RCC 7860 (cell line): Measurements from ENCODE around the gene SHISA7.

Source experiments
- DNase-seq: peaks from one replicate; pipeline ENCODE4 v3.0.0-alpha.2; 2015; ENCODE audit warnings: low spot score
- FAIRE-seq: peaks from 2 replicates; lab custom pipeline; 2012; peaks lifted over from hg19 to GRCh38; lab: Jason Lieb, UNC

Gene SHISA7

DNA sequence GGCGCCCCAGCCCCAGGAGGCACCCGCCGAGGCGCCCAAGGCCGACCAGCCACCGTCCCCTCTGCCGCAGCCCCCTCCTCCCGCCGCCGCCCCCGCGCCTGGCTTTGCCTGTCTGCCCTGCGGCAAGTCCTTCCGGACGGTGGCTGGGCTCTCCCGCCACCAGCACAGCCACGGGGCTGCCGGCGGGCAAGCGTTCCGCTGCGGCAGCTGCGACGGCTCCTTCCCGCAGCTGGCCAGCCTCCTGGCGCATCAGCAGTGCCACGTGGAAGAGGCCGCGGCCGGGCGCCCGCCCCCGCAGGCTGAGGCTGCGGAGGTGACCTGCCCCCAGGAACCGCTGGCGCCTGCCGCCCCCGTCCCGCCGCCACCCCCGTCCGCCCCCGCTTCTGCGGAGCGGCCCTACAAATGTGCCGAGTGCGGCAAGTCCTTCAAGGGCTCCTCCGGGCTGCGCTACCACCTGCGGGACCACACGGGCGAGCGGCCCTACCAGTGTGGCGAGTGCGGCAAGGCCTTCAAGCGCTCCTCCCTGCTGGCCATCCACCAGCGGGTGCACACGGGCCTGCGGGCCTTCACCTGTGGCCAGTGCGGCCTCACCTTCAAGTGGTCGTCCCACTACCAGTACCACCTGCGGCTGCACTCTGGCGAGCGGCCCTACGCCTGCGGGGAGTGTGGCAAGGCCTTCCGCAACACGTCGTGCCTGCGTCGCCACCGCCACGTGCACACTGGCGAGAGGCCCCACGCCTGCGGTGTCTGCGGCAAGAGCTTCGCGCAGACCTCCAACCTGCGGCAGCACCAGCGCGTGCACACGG lies 39.3 kb upstream of the SHISA7 start:
- FAIRE-seq (no peak), DNase-seq (no peak)

DNA sequence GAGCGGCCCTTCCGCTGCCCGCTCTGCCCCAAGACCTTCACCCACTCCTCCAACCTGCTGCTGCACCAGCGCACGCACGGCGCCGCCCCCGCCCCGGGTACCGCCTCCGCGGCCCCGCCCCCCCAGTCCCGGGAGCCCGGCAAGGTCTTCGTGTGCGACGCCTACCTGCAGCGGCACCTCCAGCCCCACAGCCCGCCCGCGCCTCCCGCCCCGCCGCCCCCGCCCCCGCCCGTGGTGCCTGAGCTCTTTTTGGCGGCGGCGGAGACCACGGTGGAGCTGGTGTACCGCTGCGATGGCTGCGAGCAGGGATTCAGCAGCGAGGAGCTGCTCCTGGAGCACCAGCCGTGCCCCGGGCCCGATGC lies 38.7 kb upstream of the SHISA7 start:
- FAIRE-seq (no peak), DNase-seq (no peak)

DNA sequence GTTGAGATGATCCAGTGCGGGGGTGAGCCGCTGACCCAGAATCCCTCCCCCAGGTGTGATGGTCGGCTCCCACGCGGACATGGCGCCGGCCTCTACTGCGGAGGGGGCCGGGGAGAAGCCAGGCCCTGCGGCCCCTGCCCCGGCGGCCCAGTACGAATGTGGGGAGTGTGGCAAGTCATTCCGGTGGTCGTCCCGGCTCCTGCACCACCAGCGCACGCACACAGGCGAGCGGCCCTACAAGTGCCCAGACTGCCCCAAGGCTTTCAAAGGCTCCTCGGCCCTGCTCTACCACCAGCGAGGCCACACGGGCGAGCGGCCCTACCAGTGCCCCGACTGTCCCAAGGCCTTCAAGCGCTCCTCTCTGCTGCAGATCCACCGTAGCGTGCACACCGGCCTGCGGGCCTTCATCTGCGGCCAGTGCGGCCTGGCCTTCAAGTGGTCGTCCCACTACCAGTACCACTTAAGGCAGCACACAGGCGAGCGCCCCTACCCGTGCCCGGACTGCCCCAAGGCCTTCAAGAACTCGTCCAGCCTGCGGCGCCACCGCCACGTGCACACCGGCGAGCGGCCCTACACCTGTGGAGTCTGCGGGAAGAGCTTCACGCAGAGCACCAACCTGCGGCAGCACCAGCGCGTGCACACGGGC lies 38.2 kb upstream of the SHISA7 start:
- FAIRE-seq (no peak), DNase-seq (no peak)

DNA sequence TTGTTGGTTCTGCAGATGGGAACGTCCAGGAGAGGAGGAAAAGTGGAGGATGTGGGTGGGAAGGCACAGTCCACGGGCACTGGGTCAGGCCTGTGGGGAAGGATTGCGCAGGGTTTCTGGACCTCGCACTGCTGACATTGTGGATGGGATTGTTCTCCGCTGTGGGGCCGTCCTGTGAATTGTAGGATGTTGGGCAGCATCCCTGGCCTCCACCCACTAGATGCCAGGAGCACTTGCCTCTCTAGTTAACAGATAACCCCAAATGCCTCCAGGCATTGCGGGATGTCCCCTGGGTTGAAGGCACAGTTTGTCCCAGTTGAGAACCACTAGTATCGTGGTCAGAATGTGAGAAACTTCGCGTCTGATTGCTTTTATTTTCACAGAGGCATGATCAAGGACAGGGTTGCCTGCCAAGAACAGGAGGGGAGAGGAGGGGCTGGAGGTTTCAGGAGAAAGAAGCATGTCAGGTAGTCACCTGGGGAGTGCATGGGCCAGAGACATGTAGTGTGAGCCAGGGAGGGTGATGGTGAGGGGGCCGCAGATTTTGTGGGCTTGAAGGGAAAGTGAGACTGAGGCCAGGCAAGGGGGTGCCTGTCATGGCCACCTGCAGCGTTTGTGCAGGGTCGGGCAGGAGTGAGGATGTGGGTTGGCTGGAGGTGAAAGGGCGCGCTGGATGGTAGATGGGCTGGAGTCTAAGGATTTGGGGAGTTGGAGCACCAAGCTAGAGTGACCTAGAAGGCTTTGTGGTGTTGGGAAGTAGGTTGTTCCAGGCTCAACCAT lies 36.5 kb upstream of the SHISA7 start:
- no peak for DNase-seq
- no peak for FAIRE-seq

DNA sequence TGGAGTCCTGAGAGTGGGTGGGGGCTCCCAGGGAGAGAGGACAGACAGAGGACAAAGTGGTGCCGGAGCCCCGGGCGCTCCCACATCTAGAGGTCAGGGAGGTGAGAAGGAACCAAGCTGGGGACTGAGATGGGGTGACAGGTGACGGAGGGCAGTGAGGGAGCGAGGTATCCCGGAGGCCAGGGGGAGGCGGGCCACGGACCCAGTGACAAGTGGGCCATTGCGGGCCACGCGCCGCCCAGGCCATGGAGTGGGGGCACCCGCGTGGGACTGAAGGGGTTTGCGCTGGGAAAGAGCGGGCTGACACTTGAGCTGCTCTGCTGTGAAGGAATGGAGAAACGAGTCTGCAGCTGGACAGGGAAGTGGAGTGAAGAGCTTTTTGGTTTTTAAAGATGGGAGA lies 35.9 kb upstream of the SHISA7 start:
- no peak for FAIRE-seq
- DNase-seq = no peak

DNA sequence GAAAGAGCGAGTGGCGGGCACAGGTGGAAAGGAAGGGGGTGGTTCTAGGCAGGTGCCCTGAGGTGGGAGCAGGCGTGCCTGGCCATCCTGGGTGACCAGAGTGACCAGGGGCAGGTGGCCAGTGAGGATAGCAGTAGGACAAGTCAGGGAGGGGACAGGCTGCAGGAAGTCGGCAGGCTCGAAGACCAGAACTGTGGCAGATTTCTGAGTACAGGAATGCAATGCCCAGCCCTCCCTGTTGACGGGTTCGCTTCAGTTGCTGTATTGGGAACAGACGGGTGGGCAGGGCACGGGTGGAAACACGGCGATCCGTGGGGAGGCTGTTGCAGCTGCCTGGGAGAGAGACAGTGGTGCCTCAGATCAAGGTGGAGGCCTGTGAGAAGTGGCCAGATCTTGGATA lies 35.3 kb upstream of the SHISA7 start:
- FAIRE-seq (no peak), DNase-seq (no peak)

DNA sequence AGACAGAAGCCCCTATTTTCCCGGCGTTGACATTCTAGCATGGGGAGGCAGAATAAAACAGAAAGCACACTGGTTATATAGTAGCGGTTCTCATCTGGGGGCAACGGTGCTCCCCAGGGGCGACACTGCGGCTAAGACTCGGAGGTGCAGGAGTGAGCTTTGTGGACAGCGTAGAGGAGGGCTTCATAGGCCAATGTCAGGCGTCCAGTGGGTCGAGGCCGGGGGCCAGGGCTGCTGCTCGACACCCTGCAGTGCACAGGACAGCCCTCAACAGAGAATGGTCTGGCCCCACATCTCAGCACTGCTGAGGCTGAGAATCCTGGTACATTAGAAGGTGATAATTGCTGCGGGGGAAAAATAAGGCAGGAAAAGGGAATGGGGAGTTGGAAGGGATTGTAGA lies 34.8 kb upstream of the SHISA7 start:
- FAIRE-seq = no peak

DNA sequence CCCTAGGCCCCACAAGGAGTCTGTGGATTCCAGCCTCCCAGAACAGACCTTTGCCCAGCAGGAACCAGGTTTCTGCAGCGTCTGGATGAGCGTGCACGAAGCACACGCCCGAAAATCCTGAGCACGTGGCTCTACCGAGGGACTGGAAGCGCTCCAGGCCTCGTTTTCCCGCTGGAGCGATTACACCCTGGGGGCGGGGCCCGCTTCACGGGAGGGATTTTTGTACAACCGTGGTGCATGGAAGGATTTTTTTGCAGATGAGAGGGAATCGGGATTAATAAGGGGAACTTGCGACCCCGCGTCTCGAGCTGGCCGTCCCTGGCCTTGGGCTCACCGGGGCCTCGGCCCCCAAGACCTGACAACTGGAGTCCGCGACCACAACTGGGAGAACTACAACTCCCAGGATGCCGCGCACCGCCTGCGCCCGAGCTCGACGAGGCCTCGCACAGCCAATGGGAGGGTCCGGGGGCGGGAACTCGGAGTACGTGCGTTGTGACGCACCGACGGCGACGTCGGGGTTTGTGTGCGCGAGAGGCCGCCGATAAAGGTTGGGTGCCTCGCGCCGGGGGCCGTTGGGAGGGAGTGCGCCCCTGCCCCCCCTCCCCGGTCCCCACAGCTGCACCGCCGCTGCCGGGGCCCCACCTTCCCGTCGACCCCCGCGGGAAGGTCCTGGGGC lies 33.1 kb upstream of the SHISA7 start, which contains the start of gene ZNF628:
Gene ZNF628 (plus strand): TSS at position 518 of the 676 bp plus-strand sequence. CDS start 3,294 bp downstream, outside the sequence.
- DNase-seq = peak; percentile 88
- FAIRE-seq = no peak

More for the DNA sequence above, 34.8 kb upstream of the SHISA7 start:
- DNase-seq = no peak

DNA sequence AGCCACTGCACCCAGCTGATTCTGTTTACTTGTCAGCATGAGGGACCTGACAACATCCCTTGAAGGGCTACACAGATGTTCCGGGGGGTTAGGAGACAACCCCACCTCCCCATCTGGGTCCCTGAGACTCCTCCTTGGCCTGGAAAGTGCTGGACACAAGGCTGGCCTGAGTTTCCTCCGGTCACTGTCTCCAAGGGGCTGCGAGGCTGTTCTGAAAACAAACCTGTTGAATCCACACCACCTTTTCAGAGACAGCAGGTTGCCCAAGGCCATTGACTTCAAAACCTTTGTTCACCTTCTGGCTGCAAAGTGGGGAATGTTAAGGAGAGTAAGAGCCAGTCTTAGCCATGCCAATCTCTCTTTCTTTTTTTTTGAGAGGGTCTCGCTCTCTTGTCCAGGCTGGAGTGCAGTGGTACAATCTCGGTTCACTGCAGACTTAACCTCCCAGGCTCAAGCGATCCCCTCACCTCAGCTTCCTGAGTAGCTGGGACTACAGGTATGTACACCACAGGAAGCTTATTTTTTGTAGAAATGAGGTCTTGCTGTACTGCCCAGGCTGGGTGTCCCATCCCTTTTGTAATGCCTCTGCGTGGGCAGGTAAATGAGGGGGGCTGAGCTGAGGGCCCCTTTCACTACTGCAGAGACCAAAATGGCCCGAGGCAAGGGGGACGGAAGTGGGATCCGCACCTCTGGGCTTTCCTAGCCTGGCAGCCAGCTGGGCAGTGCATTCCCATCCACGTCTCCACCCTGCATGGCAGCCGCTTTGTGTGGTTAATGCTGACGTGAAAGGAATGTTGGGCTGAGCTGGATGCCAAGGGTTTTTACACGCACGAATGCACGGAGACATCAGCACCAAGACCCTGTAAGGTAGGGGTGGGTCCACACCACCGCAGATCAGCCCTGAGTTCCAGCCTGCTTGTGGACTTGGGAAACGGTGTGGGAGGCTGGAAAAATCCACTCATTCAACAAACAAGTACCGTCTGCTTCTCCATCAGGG lies 31.5 kb upstream of the SHISA7 start:
- peak; percentile 78 for FAIRE-seq
- DNase-seq = peak; percentile 92

DNA sequence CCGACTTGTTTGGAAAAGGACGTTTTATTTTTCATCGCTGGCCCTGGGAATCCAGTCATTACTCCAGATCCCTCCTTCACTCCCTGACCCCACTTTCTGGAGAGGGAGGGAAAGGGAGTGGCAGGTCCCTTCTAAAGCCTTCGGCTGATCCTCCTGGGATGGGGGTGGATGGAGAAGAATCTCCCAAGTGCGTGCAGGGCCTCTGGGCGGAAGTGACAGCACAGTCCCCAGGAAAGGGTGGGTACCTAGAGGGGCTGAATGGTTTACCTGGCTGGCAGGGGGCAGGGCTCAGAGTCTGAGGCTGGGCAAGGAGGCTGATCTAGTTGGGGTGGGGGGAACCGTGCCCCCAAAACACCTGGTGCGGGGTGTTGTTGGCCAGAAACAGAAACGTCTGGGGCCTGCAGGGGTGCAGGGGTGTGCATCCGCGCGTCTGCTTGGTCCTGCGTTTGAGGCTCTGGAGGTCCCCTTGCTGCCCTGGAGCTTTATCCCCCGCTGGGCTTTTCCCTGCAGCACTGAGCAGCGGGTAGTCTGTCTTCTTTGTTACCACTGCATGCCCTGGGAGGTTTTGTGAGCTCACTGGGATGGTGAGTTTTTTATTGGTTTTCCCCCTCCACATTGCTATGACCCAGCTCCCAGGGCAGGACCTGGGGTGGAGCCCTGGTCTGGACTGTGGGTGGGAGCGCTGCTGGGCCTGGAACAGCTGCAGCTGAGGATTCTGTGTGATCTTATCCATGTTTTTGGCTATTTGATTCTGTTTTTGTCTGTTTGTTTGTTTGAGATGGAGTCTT lies 30.3 kb upstream of the SHISA7 start:
- FAIRE-seq (no peak), DNase-seq (peak; percentile 49)

DNA sequence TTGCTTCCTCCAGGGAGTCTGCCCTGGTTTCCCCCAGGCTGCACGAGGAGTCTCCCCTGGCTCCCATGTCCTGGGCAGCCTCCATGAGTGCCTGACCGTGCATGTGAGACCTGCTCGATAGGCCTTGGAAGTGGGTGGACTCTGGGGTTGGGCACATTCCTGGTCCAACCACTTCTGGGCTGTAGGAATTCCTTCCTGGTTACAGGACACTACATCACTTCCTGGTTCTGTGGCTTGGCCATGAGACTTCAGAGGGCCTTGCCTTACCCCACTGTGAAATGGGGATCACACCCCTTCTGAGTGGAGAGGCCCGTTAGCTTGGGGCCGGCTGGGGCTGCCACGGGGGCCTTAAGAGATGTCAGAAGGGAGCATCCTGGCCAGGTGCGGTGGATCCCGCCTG lies 29.4 kb upstream of the SHISA7 start:
- FAIRE-seq (no peak), DNase-seq (peak; percentile 83)

DNA sequence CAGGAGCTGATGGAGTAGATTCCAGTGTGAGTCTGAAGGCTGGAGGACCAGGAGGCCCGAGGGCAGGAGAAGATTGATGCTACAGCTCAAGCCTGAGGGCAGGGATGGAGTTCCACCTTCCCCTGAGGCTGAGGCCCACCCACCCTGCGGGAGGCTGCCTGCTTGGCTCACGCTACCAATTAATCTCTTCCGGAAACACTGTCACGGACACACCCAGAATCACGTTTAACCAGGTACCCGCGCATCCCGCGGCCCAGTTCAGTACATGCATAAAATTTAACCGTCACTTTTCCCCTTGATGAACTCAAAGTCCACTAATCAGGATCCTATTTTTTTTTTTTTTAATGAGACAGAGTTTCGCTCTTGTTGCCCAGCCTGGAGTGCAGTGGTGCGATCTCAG lies 28.2 kb upstream of the SHISA7 start:
- no peak for FAIRE-seq

DNA sequence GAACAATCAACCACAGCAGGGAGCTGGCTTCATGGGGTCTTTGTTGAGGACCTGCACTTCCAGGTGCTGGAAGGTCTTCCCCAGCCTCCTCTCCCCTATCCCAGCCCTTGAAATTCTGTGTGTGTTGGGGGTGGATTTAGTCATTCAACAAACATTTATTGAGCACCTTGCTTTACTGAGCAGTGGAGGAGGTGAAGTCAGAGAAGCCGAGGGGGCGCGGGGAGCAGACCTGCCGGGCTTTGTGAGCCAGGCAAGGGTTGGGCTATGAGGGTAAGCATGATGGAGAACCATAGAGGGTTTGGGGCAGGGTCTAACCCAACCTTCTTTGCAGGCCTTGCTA lies 24.9 kb upstream of the SHISA7 start:
- DNase-seq (no peak), FAIRE-seq (no peak)

More for the DNA sequence above, 28.2 kb upstream of the SHISA7 start:
- no peak for DNase-seq

DNA sequence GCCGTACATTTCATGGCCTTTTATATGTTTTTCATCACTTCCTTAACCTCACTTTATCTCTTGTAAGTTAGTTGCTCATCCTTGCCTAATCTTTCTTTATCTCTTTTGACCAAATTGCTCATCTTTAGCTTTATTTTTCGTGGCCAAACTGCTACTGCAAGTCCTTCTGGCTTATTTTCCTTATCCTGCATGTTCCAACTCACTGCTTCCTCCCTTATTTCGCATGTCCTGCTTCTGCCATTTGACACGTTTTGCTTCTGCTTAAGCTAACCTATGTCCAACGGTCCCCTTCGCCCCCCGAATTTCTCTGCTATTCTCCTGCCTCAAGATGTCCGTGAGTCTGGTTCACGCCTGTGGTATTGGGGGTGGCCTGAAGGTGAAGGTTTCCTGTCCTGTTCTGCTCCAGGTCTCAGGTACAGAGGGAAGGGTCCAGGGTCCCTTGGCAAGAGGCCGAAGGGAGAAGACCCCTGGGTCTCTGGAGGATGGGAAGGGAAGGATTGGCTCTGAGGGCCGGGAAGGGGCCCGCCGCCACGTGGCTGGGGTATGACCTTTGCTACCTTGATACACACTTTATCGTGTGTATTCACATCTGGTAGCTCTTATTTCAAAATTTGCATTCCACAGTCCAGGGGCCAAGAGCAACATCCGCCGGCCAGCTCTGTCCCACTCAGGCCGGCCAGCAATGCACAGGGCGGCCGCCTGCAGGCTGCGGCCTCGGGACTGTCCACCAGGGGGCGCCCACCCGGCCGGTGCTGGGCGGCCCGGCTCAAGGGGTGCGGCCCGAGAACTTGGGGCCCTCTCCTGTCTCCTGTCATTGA lies 24.3 kb upstream of the SHISA7 start:
- DNase-seq (no peak), FAIRE-seq (no peak)

DNA sequence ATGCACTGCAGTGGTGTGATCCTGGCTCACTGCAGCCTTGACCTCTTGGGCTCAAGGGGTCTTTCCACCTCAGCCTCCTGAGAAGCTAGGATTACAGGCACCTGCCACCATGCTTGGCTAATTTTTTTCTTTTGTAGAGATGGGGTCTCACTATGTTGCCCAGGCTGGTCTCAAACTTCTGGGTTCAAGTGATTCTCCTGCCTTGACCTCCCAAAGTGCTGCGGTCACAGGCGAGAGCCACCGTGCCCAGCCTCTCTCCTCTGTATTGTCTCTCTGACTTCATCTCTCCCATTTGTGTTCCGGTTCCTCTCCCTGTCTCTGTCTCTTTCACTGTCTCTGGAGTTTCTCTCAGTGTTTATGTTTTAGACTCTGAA lies 23.1 kb upstream of the SHISA7 start:
- no peak for FAIRE-seq
- DNase-seq = no peak

DNA sequence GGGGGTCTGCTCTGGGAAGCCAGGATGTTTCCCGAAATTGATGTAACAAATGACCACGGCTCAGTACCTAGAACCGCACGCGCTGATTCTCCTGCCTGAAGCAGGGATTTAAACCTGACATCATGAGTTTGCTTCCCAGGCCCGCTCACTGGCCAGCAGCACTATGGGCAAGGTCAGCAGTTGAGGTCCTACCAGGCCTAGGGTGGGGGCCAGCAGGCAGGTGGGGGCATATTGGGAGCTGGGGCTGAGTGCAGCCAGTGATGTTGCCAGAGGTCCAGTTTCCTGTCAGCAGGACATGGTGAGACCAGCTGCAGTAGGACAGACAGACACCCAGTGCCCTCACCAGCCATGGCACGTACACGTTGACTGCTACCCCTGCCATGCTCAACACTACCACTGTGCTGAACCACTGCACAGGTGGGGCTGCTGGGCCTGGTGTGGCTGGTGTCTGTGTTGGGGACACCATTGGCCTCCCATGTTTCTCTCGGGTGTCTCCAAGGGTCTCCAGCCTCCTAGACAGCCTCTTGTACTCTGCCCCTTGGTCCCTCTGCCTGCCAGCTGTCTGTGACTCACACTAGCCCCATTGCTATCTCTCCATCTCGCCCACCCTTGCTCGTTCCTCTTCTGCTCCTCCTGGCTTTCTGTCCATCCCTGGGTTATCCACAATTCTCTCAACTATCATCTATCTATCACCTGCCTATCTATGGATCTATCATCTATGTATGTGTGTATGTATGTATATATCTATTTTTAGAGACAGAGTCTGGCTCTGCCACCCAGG lies 22.6 kb upstream of the SHISA7 start:
- no peak for FAIRE-seq

DNA sequence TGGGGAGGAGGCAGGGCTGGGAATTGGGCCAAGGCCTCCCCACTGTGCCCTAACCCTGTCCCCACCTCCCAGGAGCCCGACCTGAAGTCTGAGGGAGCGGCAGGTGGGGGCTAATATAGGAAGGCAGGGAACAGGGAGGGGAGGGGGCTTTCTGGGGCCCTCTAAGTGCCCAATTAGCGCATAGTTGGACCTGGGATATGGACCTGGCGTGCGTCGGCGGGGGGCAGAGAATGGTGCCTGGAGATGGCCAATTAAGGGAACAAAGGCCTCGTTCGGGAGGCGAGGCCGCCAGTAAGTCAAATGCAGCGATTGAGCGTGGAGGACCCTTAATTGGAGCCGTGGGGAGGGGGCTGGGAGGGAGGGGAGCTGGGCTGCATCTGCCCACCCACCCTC lies 21.6 kb upstream of the SHISA7 start, which contains the start of gene C19orf85:
Gene C19orf85 (minus strand): TSS at position 90 of the 393 bp plus-strand sequence. CDS start 197 bp downstream, outside the sequence.
- FAIRE-seq (no peak), DNase-seq (no peak)

More for the DNA sequence above, 22.6 kb upstream of the SHISA7 start:
- no peak for DNase-seq
